GM04504 (cell line): ENCODE measurements around the gene ARID1B.
"Not testable (repeated sequence)": the region's sequence is repeated elsewhere in the genome, so short reads cannot be mapped to it uniquely, and the experiment has no call there.

Experiments
- DNase-seq: peaks from one replicate; pipeline ENCODE4 v3.0.0-alpha.2; 2012; ENCODE audit warnings: low read depth

Gene ARID1B

GRCh38 chr6:157021993-157022740 lies 245.0 kb downstream of the ARID1B start:
- DNase-seq, result peak; percentile 89

DNA sequence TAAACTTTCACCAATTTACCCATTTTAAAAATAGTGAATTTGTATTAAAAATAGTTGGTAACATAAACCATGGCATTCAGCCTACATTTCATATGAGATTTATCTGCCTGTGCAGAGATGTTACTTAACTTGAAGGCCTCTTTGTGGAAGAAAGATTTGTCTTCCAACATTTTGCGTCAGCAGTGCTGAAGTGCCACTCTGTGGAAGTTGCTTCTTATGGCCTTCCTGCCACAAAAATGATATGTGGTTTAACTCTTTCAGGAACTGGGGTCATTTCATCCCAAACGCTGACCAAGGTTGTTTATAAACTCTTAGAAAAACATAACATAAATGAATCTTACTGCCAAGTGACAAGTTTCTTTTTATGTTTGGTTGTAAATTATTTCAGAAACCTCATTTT lies 246.8 kb downstream of the ARID1B start:
- no peak for DNase-seq

DNA sequence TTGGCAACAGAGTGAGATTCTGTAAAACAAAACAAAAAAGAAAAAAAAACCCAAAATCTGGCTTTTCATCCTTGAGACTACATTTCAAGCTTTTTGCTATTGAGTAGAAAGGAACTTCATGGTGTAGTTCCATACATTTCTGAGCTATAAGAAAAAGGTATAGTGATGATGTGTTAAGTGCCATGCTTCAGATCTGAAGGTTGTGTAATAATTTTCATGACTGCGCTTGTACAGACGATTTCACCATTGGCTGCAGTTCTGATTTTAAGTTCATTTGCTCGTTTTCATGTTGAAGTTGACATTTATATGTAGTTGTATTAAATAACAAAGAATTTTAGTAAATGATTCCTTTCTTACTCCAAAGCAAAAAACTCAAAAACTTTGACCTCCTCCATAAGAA lies 247.6 kb downstream of the ARID1B start:
- DNase-seq, result no peak

- DNase-seq, result no peak
Measured at GRCh38 chr6:157025437-157025836, 248.3 kb downstream of the ARID1B start.

DNA sequence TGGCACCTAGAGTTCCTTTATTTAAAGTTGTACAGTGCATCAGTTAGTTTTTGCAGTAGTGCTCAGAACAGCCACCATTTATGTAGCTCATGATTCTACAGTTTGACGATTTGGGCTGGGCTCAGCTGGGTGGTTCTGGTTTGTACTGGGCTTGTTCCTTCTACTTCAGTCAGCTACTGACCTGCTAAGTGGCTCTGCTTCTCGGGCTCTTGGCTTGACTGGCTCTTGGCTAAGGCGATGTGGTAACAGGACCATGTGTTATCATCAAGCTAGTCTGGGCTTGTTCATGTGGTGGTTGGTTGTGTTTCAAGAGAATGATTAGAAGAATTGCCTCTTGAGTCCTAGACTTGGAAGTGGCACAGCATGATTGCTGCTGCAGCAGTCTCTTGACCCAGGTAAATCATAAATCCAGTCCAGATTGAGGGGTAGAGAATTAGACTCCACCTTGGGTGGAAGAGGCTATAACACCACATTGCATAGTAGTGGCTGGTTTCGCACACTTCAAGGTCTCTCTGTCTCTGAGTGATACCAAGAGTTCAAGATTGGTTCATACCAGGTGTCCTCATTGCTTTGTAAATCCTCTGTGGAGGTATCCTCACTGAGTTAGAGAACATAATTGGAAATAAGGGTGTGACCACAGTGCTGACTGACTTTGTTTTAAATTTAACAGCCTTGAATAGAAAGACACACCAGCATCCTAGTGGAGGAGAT lies 253.0 kb downstream of the ARID1B start:
- DNase-seq, result no peak

DNA sequence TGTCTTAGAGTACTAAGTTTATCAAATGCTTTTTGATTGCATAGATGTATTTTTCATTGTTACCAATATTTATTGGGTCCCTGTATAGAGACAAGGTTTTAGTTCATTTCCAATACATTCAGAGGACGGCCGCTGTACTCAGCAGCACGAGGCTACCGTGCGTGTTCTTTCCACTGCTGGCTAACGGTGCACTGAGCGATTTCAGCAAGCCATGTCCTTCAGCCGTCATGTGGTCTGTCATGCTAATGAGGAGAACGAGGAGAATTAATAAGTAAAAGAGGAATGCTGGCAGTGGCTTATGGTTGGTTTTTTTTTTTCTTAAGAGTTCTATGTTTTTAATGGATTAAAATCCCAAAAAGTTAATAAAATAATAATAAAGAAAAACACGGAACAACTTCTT lies 253.6 kb downstream of the ARID1B start:
- no peak for DNase-seq

- DNase-seq, result no peak
Measured at GRCh38 chr6:157032923-157033322, 255.7 kb downstream of the ARID1B start.

- no peak for DNase-seq
Measured at GRCh38 chr6:157033428-157034140, 256.4 kb downstream of the ARID1B start.

- DNase-seq, result no peak
Measured at GRCh38 chr6:157034436-157035230, 257.5 kb downstream of the ARID1B start.

GRCh38 chr6:157035546-157035945 lies 258.4 kb downstream of the ARID1B start:
- DNase-seq, result no peak

GRCh38 chr6:157036245-157036711 lies 259.1 kb downstream of the ARID1B start:
- DNase-seq, result no peak

- no peak for DNase-seq
Measured at GRCh38 chr6:157037165-157037564, 260.0 kb downstream of the ARID1B start.

DNA sequence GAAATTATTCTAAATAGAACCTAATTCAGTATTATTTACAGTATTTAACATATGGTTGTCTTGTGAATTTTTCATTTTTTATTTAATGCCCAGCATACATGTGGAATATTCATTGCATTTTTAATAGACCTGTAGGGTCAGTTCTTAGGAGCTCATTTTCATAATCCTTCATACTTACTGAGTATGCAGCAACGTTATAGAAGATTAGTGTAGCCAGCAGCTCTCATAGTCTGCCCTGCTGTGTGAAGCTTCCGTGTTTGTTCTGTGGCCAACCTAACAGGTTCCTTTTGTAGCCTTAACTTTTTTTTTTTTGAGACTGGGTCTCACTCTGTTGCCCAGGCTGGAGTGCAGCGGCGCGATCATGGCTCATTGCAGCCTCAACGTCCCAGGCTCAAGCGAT lies 261.4 kb downstream of the ARID1B start:
- DNase-seq, result no peak

- not testable (repeated sequence) for DNase-seq
Measured at GRCh38 chr6:157039639-157040038, 262.5 kb downstream of the ARID1B start.

DNA sequence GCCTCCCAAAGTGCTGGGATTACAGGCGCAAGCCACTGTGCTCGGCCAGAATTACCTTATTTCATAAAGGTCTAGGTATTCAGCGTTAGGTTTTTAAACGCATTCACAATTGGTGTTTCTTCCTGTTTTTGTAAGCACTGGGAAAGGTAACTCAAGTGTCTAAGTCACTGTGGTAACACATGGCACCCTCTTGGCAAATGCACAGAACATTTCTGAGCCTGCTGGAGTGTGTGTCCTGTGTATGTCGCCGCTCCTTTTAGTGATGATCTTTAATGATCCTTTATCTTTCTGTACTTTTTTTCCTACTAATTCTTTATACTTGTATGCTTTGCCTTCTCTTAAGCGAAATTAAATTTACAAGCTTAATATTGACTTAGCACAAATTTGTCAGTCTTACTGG lies 263.0 kb downstream of the ARID1B start:
- DNase-seq, result no peak

GRCh38 chr6:157045831-157046454 lies 268.8 kb downstream of the ARID1B start:
- peak; percentile 25 for DNase-seq

- no peak for DNase-seq
Measured at GRCh38 chr6:157046776-157047175, 269.6 kb downstream of the ARID1B start.

DNA sequence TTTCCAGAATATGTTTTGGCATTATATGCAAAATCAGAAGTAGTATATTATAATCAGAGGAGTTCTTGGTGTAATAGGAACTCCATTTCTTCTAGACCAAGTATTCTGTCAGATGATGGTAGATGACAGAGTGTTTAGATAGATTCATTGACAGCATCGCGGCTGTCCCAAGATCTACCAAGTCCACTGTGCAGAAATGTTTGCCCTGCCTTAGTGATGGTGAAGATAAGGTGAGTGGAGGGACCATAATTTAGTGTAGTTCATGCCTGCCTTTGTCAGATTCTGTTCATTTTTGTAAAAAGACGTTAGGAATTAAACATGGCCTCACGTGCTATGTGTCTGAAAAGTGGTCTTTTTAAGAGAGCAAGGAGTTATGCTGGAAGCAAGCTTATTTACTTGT lies 270.1 kb downstream of the ARID1B start:
- DNase-seq, result no peak

GRCh38 chr6:157047951-157048350 lies 270.8 kb downstream of the ARID1B start:
- DNase-seq, result no peak

GRCh38 chr6:157049133-157049532 lies 272.0 kb downstream of the ARID1B start:
- DNase-seq, result no peak

DNA sequence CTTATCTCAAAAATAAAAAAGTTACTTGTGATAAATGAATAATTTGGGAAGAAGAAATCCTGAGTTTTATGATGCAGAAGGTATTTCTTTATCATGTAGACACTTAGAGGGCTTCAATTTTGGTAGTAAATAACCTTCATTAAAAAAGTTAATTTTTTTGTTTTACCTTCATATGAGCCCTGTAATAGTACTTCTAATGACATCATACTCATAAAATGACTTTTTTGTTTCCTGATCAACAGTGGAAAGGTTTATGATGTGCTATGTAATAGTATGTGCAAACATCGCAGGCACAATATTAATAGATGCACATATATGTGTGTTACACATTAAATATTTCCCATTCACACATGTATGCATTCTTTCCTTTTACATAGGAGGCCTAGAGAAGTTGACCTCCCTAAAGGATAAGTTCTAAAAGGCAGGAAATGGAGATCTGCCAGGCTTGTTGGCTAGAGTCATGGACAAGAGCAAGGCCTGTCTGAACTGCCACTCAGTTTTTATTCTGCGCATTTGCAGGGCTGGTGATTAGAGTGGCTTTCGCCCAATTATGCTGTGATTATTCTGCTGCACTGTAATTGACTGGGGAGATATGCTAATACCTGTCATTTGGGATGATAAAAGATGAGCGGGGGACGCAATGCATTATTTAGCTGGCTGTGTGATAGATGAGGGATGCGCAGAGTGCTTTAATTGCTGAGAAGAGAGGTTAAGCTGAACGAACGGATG lies 273.5 kb downstream of the ARID1B start:
- no peak for DNase-seq
